GM18499 (cell line): ENCODE data around the gene WBP11.
"Not testable (repeated sequence)": the region's sequence is repeated elsewhere in the genome, so short reads cannot be mapped to it uniquely, and the experiment has no call there.

Experiments
- ATAC-seq: cut with Tn5 transposase; IDR thresholded peaks from one replicate; pipeline ENCODE4 v1.9.1; 2021; ENCODE audit warnings: moderate number of reproducible peaks; ENCODE audit not compliant: insufficient read depth, unreplicated experiment

Gene WBP11

DNA sequence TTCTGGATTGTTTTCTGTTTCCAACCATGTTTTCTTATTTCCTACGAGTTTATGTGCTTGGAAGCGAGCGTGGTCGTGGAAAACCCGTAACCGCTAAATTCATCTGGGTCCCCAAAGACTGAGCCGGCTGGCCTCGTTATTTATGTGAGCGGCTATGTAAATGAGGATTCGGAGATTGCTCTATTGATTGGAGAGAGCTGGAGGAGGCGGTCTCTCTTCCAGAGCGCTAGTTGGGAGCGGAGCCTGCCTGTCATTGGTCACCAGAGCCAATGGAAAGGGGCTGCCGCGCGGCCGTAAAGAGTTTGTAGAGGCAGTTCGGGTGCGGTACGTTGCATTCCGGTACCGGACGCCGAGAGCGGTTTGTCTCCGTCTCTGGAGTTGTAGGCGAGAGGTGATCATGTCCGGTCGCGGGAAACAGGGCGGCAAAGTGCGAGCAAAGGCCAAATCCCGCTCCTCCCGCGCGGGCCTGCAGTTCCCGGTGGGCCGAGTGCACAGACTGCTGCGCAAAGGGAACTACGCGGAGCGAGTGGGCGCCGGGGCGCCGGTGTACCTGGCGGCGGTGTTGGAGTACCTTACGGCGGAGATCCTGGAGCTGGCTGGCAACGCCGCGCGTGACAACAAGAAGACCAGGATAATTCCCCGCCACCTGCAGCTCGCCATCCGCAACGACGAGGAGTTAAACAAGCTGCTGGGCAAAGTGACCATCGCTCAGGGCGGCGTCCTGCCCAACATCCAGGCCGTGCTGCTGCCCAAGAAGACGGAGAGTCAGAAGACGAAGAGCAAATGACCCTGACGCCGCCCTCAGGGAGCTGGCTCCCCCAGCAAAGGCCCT, 29.0 kb downstream of the WBP11 start:
- peak; percentile 32 for ATAC-seq

DNA sequence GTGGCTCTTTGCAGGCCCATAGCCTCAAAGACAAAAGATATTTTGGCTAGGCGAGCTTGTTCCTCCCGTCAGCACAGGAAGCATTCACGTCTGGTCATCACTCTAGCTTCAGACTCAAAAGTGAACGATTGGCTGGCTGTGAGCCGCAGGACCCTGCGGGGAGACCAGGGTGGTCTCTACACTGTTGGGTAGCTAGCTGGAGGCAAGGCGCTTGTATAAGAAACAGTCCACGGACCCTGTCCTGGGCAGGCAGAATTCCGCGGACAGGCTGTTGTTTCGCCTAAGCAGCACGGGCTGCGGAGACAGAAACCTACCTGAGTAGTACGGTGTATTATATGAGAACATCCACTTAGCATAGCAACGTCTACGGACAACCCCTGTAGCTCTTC, 29.6 kb downstream of the WBP11 start:
- ATAC-seq = peak; percentile 12

DNA sequence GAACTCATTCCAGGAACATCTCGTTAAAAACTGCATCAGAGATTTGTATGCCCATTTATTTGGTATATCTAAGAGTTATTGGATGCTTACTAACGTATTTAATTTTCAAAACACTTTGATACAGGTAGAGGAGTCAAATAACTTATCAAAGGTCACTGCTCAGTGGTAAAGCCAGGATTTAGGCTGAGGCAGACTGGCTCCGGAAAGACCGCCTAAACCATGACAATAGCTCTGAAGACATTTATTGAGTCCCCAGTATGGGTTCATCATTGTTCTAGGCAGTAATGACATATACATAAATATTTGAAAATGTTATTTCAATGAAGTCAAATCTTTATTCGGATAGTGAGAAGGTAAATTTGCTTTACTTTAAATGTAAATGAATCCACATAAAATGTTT, 30.3 kb downstream of the WBP11 start:
- no peak for ATAC-seq

DNA sequence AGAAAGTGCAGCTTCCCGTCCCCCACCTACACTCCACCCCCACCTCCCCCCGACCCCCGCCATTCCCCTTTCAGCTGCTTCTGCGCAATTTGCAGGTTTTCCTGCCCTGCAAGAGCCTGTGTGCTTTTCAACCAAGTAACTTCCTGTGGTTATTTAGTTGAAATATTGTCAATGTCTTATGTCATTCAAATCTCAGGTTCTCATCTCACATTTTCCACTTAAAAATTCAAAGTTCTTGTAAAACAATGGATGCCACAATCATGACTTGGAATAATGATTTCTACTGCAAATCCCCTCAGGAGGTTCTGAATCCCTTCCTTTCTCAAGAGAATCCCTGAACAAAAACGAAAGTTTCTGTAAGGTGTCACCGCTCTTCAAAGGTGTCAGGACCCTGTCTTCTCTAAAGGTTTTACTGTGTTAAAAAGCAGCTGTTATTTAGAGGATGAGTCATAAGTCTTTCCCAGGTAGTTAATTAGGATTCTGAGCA, 31.6 kb downstream of the WBP11 start:
- no peak for ATAC-seq

DNA sequence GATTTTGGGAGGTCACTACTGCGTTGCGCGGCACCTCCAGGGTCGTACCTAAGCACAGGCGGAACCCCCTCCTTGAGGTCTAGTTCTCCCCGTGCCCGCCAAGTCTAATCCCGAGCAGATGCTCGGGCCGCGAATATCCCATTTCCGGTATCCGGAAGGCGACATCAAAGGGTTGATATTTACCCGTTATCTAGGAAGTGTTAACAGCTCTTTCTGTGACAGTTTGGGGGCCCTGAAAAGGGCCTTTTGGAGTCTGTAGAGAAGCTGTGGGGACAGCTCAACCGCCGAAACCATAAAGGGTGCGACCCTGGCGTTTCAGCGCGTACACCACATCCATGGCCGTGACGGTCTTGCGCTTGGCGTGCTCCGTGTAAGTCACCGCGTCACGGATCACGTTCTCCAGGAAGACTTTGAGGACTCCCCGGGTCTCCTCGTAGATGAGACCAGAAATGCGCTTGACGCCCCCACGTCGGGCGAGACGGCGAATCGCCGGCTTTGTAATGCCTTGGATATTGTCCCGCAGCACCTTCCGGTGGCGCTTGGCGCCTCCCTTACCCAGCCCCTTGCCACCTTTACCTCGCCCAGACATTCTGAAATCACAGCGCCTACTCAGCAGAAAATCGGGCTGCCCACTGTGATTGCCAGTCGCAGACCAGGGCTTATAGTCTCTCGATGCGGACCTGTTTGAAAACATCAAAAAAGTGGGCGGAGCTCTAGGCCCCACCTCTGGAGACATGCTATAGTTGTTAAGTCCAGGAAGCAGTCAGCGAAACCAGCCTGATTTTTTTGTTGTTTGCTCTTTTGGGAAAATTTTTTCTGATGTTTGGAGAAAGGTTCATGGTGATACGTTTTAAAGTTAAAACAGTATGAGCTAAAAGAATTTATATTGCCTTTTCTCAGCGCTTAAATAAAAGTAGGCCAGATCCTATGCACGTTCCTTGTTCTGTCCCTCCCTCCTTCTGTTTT, 32.5 kb downstream of the WBP11 start:
- no peak for ATAC-seq

DNA sequence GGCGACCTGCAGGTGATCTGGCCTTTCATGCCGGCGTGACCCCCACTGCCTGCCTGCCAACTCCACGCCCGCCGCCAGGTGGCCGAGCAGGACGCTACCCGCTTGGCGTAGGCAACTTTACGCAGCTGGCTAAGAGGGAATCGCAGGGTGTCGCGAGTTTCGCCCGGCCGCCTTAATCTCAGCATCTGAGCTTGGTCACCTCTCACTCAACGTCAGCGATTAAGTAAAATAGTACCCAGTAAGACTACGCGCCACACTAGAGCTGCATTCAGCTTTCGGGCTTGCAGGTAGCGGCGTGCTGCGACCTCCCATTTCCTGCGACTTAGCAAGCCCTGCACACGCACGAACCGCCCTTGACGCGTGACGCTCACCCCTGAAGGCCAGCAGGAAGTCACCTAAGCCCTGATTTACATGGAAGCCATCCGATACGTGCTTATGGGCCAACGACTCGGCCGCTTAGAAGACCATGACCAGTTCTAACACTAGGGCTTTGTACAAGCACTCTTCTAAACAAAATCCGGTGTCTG, 33.2 kb downstream of the WBP11 start:
- peak; percentile 16 for ATAC-seq

DNA sequence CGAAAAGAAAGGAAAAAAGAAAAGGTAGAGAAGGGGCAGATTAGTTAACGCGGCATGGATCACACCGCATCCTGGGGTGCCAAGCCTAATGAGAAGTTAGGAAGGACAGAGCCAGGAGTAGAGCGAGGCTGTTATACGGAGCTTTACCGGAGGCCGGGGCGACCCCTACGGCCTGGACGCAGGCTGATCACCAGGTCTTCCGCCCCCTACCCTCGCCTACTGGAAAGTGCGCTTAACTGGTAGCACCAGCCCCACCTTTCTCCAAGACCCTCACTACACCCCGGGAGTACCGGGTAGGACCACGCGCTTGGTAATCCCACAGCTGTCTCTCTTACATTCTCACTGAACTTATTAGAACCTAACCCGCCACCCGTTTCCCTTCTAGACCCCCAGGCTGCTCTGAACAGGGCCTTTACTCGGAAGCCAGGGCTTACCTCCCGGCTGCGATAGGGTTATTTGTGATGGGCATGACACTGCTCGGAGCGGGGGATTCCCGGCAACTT, 33.8 kb downstream of the WBP11 start:
- ATAC-seq = no peak

DNA sequence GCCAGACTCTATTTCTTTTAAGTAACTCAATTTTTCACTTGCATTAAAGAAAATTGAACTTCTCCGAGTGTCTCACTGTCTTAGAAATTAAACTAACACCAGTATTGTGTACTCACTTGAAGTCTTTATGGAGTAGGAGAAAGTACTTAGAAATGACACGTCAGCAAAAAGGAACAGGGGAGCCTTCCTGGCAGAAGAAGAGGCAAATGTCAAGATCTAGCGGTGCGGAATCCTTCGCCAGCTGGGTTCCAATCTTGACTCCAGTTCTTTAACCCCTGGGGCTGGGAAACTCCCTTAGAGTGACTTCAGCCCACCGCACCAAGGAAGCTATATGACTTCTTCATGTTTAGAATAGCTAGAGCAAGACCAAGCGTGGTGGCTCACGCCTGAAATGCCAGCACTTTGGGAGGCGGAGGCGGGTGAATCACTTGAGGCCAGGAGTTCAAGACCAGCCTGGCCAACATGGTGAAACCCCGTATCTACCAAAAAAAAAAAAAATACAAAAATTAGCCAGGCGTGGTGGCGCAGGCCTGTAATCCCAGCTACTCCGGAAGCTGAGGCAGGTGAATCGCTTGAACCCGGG, 34.4 kb downstream of the WBP11 start:
- no peak for ATAC-seq

DNA sequence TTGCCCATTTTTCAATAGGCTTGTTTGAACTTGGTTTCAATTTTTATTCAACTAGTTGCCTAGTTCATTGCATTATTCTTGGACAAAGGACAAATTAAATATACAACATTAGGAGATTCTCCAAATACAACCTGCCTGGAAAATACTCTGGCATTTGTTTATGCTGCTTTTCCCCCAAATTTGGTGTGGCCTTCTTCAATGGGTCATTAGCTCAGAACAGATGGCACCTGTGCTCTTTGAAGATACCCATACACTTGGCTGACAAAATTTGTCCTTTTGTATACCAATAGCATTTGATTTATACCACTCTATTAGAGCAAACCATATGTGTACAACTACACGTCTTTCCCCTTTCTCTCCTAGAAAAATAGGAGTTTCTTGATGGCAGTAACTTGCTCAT, 35.7 kb downstream of the WBP11 start:
- ATAC-seq = no peak

DNA sequence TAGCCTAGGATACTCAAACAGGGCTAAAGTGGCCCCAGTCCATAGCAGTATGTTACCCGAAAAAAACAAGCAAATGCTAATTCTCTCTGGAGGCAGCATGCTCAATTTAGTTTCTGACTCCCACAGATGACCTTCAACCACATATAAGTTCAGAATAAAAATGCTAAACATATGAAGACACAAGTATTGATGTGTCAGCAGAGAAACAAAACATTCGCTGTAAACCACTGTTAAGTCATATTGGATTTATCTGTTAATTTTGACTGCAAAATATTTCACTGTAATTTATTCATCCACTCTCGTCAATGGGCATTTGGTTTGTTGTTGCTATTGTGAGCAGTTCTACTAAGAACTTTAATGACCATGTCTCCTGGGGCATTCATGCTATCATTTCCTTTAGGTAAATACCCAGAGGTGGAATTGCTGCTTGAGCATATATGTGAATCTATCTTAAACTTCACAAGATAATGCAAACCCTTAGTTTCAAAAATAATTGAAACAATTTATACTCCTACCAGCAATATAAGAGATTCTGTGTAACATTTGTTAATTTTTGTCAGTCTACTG, 36.5 kb downstream of the WBP11 start:
- ATAC-seq = no peak

DNA sequence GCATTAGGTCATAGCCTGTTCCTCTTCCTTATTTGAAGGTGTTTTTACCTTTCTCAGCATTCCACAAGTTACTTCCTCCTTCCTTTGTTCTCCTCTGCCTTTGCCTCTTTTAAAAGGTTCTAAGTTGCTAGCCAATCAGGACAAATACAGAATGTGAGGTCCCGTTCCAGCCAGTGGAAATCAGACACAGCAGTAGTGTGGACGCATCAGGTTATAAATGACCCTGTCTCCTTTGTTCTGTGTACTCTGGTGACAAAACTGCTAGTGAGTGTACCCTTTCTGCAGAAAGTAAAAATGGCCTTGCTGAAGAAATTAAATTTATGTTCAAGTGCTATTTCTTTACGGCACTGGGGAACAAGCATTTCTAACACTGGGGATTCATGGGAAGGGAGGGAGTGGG, 37.3 kb downstream of the WBP11 start:
- not testable (repeated sequence) for ATAC-seq

DNA sequence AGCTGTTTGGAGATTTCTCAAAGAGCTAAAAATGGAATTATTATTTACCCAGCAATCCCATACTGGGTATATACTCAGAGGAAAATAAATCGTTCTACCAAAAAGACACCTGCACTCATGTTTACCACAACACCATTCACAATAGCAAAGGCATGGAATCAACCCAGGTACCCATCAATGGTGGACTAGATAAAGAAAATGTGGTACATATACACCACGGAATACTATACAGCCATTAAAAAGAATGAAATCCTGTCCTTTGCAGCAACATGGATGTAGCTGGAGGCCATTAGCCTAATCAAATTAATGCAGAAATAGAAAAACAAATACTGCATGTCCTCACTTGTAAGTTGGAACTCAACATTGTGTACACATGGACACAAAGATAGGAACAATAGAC, 37.9 kb downstream of the WBP11 start:
- ATAC-seq = no peak

DNA sequence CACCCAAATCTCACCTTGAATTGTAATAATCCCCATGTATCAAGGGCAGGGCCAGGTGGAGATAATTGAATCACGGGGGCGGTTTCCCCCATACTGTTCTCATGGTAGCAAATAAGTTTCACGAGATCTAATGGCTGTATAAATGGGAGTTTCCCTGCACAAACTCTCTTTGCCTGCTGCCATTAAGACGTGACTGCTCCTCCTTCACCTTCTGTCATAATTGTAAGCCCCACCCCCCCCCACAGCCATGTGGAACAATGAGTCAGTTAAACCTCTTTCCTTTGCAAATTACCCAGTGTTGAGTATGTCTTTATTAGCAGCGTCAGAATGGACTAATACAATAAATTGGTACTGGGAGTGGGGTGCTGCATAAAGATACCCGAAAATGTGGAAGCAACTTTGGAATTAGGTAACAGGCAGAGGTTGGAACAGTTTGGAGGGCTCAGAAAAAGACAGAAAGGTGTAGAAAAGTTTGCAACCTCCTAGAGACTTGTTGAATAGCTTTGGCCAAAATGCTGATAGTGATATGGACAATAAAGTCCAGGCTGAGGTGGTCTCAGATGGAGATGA, 43.5 kb downstream of the WBP11 start:
- ATAC-seq = not testable (repeated sequence)

DNA sequence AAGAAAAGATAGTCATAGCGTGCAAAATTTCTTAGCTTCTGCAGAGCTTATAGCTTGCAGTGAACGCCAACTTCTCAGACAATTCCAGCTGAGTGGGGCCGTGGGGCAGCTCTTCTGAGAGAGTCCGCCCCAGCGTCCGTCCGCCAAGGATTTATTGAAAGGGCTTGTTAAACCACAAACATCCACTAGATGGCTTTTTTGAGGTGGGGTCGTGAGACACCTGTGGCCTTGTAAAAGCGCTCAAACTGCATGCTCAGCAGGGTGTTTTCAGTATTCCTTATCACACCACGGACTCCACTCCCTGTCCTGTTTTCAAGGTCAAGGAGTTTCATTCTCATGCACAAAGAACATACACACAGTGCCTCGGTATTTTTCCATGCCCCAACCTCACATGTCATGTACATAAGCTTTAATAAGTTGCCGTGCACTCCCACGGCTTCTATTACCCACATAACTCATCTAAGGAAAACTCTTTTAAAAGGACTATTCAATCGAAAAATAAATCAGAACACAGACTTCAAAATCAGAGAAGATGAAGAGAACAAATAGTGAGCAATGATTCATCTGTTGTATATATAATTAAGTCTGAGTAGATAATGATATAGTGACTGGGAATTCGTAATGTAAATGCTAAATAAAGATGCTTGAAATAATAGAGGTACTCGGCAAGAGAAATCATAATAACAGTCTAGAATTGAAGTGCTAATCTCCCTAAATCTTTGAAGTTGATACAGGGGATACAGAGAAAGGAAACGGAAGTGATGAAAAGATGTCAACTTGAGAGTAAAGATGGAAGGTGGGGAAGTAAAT, 46.7 kb downstream of the WBP11 start:
- no peak for ATAC-seq

DNA sequence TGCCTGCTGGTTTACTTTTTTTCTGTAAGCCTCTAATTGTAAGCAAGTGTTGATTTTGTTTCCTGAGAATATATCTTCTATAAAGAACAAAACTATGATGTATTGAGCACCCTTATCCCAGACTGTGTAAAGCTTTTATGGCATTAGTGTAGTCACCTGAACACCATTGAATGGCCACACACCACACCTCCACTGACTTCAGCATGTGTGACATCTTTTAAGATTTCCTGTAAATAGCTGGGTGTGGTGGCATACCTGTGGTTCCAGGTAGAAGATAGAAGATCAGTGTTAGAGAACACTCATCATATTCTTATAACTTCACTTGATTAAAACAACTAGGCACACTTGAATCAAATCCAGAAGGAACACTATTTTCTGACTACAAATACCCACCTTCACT, 51.3 kb downstream of the WBP11 start:
- no peak for ATAC-seq

DNA sequence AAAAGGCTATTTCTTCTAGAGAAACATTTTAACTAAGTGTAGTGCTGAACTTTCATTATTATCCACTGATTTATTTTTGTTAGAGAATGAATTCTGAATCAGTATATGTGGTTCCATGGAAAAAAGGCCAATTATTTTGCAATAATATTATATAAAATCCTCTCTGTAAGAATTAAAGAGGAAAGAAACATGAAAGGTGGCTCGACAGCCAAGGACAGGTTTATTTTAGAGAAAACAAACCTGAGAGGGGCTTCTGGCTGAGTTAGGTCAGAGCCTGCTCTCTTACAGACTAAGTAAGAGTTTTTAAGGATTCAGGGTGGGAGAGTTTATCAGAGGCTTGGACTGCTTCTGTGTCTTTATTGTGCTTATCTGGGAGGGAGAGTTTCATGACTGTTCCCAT, 60.2 kb downstream of the WBP11 start:
- ATAC-seq = no peak

DNA sequence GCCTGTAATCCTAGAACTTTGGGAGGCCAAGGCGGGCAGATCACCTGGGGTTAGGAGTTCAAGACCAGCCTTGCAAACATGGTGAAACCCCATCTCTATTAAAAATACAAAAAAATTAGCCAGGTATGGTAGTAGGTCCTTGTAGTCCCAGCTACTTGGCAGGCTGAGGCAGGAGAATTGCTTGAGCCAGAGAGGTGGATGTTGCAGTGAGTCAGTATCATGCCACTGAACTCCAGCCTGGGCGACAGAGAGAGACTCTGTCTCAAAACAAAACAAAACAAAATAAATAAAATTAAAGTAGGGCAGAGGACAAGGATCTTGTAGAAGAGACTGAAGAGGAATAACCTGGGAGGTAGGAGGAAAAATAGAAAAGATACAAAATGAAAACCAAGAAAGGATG, 61.3 kb downstream of the WBP11 start:
- ATAC-seq = no peak

DNA sequence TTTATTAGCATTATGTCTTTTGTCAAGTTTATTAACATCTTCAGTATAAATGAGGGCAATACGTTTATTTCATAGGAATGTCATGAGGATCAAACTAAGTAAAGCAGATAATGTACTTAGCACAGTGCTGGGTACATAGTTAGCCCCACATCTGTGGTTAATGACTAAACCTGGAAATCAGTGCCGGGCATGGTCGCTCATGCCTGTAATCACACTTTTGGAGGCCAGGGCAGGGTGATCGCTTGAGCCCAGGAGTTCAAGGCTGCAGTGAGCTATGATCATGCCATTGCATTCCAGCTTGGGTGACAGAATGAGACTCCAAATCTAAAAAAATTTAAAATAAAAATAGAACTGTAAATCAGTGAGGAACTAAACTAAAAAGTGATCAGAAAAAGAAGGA, 62.1 kb downstream of the WBP11 start:
- ATAC-seq = no peak

DNA sequence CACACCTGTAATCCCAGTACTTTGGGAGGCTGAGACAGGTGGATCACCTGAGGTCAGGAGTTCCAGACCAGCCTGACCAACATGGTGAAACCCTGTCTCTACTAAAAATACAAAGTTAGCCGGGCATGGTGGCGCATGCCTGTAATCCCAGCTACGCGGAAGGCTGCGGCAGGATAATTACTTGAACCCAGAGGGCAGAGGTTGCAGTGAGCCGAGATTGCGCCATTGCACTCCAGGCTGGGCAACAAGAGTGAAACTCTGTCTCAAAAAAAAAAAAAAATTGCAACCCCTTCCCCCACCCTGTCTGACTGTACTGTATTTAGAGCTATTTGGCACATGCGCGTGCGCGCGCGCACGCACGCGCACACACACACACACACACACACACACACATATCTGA, 66.8 kb downstream of the WBP11 start:
- not testable (repeated sequence) for ATAC-seq
